ENCODE data around the gene BMPER.

The BMPER gene

DNA sequence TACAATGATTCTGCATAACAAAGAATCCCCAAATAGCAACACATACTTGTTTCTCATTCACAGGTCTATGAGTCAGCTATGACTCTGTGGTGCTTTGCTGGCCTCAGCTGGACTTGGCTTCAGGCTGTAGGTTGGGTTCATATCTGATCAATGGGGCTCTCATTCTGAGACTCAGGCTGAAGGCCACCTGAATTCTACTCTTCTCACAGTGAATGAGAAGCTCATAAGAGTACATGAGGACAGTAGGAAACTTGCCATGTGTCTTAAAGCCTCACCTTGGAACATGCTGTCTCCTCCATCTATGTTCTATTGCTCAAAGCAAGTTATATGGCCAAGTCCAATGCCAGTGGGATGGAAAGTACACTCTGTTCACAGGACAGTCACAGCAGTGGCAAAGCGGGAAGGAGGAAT, 292.9 kb downstream of the BMPER start:
- no peak for DNase-seq (ENCODE audit: low spot score)
- TF ChIP-seq, protein P1, sequence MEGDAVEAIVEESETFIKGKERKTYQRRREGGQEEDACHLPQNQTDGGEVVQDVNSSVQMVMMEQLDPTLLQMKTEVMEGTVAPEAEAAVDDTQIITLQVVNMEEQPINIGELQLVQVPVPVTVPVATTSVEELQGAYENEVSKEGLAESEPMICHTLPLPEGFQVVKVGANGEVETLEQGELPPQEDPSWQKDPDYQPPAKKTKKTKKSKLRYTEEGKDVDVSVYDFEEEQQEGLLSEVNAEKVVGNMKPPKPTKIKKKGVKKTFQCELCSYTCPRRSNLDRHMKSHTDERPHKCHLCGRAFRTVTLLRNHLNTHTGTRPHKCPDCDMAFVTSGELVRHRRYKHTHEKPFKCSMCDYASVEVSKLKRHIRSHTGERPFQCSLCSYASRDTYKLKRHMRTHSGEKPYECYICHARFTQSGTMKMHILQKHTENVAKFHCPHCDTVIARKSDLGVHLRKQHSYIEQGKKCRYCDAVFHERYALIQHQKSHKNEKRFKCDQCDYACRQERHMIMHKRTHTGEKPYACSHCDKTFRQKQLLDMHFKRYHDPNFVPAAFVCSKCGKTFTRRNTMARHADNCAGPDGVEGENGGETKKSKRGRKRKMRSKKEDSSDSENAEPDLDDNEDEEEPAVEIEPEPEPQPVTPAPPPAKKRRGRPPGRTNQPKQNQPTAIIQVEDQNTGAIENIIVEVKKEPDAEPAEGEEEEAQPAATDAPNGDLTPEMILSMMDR (IDR thresholded peaks at IDR 0.05; ENCODE audit: extremely low read depth, missing control alignments), result no peak

Measured in GM20000 (cell line).